GM18870 (cell line): ENCODE data around the gene PXDN.
"Not testable (repeated sequence)": the region's sequence is repeated elsewhere in the genome, so short reads cannot be mapped to it uniquely, and the experiment has no call there.

ENCODE experiments used
- ATAC-seq: cut with Tn5 transposase; IDR thresholded peaks from one replicate; pipeline ENCODE4 v1.9.1; 2021; ENCODE audit warnings: moderate library complexity; ENCODE audit not compliant: unreplicated experiment

Gene PXDN

GRCh38 chr2:1639086-1639858, 105.0 kb downstream of the PXDN start:
- ATAC-seq, result no peak

DNA sequence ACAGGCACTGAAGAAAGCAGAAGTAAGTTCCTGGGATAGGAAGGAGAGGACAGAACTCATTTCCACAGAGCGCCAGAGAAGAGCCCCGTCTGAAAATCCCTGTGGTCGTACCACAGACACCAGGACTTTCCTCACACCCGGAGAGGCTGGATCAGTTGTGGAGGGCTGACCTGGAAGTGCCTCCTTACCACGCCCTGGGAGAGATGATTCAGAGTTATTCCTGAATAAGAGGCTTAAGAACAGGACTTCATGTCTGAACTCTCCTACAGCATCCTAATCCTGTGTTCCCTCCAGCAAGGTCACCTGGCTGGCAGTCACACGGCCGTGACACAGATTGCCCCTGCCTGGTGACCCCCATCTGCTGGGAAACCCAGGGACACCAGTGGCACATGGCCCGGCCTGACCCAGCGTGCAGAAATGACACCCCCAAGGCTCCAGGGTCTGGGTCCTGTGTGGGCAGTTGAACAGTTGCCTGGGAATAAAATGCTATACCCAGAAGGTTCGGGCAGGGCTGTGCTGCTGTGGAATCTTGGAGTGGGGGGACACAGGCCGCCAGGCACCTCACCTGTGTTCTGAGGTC, 105.9 kb downstream of the PXDN start:
- ATAC-seq, result no peak

- no peak for ATAC-seq
Measured at GRCh38 chr2:1636791-1637415, 107.4 kb downstream of the PXDN start.

DNA sequence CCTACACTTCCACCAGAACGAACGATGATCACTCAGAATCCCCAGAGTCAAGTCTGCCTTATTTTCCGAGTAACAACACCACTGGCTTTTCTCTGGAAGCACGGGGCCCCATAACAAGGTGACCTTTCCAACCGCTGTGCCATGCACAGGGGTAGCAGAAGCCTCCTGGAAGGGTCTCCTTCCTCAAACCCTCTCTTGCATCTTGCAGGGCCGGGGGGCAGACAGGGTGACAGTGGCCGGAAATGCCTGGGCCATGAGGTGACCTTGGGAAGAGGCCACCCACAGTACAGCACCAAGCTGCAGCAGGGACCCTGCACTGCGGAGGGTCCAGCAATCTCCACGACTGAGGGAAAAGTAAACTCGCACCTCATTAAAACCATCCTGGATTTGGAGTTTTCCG, 108.5 kb downstream of the PXDN start:
- ATAC-seq, result no peak

- ATAC-seq, result no peak
Measured at GRCh38 chr2:1634681-1635341, 109.5 kb downstream of the PXDN start.

DNA sequence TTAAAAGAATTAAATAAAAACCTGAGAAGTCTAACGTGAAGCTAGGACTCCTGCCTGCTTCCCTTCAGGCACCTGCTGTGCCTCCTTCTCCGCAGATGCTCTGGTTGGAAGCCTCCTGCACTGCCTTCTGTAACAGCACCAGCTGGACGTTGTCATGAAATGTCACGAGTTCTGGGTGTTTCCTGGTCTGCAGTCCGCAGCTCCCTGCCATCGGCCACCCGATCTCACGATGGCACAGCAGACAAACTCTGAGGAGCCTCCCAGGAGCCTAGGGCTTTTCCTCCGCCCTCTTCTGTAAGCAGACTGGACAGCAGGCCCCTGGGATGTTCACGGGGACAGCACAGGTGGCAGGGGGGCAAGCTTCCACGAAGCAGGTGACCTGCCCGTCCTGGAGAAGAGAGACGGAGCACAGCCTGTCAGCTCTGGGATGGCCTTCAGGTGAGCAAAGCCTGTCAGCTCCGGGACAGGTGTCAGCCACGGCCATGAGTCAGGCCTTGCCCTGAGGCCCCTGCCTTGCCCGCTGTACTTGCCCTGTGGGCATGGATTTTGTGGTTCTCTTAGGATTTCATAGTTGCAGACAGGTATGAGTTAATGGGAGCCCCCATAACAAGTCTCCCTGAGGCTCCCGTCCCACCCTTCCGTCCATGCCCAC, 110.3 kb downstream of the PXDN start:
- ATAC-seq, result no peak

DNA sequence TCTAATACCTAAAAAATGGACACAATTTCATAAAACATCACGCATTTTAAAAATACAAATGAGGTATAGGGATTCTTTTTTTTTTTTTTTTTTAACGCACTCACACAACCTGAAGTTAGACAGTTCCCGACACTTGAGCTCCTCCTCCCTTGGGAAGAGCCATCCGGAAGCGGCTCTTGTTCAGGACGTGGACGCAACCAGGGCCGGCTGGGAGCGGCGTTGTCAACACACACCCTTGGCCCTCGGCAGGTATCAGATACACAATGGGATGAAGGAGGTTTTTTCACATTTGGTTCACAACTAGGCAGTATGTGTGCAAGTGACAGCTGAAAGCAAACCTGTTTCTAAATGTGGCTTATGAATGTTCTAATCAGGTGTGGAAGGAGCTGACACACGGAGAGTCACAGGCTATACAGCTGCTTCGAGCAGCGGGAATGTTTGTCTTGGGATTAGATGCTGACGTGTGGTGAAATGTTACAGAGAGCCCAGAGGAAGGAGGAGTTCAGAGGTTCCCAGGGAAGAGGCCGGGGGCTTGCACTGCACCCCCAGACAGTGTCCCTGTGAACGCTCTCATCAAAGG, 111.1 kb downstream of the PXDN start:
- ATAC-seq, result no peak

DNA sequence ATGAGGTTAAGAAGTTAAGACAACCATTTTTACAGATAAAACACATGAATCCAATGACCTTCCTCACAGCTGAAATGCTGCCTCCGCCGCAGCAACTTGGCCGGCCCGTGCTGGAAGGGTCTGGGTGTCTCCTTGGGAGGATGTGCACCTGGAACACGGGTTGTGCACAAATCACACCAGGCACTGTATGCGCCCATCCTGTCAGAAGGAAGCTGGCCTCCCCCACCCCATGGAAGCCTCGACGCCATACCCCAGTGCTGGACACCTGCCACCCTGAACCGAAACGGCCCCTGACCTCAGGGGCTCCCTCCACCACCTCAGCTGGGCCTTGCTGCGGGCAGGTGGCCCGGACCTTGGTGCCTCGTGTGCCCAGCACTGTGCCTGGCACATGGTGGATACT, 111.8 kb downstream of the PXDN start:
- no peak for ATAC-seq

DNA sequence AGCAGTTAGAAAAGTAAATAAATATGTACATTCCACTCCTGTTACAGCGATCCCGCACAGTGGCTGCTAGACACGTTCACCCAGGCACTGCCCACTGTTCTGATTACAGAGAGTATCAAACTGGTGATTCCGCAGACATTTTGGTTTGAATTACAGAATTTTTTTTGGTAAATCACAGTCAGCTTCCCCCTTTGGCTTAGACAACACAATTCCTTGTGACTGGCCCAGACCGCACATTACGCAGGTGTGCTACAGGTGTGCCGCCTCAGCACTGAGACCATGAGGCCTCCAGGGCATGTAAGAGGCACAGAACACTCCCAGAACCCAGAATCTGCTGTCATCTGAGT, 112.3 kb downstream of the PXDN start:
- no peak for ATAC-seq

DNA sequence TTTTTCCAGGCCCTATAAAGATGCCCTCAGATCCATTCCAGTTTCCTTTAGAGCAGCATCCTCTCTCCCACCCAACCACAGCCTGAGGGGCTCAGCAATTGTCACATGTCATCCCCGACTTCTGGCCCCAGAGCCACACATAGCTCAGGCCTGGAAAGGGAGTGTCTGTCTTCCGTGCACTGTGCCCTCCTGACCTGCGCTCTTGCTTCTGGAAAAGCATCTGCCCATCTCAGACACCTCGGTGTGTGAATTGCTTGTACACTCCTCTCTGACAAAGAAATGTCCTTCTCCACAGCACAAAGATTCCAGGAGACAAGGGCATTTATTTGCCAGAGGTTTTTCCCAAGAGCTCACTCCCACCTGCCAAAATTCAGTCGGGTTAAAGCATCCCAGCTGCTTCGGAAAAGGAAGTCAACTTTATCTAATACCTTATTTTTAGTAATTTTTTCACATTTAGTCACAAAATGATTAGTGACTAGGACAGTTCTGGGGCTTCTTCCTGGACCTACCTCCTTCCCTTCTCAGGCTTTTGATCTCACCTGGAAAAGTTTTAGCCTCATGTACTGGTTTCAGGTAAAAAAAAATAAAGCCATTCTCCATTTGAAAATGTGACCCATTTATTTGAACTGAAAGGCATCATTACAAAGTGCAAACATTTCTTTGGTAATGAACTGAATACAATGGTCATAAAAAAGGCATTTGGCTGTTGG, 112.9 kb downstream of the PXDN start:
- no peak for ATAC-seq

GRCh38 chr2:1628893-1629292, 115.4 kb downstream of the PXDN start:
- no peak for ATAC-seq

DNA sequence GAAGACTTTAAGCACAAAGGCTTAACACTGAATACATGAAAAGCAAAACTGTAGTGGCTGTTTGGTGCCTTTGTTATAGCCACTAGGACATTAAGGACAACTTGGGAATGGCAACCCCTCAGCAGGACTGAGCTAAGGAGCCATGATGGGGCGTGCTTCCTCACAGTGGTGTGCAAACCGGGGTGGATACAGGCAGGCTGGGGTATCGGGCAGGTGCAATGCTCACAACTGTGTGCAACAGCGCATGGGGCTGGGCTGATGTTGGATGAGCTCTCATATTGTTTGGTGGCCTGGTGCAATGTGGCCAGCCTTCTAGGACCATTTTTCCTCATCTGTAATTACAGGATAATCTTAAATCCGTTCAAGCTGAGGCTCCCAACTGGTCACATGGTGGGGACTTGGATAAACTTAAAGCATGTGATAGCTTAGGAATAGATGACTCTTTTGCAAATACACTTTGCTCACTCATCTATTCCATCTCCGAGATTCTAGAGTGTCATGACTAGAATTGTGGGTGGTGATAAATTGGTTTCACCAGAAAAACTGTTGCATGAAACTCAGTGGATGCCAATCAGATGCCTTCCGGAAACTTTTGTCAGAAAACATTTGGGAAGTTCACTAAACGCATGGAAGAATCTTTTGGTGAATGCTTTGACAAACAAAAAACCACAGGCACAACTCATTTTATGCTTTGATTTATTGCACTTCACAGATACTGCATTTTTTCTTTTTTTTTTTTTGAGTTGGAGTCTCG, 116.5 kb downstream of the PXDN start:
- no peak for ATAC-seq

DNA sequence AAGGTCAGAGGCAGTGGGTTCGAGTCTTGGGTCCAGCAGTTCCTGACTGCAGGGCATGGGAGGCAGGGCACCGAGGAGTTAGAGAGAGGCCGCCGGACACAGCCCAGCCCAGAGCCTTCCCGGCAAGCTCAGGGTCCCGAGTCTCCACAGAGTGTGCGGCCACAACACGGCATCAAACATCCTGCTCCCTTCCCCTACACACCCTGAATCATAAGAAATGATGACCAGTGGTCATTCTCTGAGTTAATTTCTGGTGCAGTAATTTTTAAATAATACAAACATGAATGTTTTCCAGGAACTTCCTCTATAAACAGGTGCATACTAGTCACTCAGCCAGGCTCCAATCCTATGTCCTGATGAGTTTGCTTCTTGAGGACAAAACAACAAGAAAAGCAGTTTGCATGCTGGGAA, 118.0 kb downstream of the PXDN start:
- no peak for ATAC-seq

GRCh38 chr2:1625281-1626001, 118.9 kb downstream of the PXDN start:
- ATAC-seq, result no peak

- no peak for ATAC-seq
Measured at GRCh38 chr2:1623906-1624445, 120.3 kb downstream of the PXDN start.

GRCh38 chr2:1622521-1623200, 121.7 kb downstream of the PXDN start:
- ATAC-seq, result no peak

DNA sequence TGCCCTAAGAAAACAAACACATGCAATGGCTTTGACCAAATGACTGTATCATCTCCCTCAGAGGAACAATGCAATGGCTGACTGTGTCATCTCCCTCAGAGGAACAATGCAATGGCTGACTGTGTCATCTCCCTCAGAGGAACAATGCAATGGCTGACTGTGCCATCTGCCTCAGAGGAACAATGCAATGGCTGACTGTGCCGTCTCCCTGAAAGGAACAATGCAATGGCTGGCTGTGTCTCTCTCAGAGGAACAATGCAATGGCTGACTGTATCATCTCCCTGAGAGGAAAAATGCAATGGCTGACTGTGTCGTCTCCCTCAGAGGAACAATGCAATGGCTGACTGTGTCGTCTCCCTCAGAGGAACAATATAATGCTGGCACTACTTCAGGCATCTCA, 122.3 kb downstream of the PXDN start:
- not testable (repeated sequence) for ATAC-seq

- no peak for ATAC-seq
Measured at GRCh38 chr2:1621501-1621900, 122.8 kb downstream of the PXDN start.
